Ascending aorta (tissue), 2 donors: ENCODE results near the gene COMMD1. TPM values are rescaled to one million over a fixed set of nuclear protein-coding genes. Genes with fewer than 3 reads are reported as not detected.

ENCODE experiments used
- DNase-seq, 2 donors: peaks; one replicate each; pipeline ENCODE4 v3.0.0-alpha.2; 2019; ENCODE audit warnings: low spot score in 2 of 2
- H3K27ac ChIP-seq, 2 donors: fragments of 200-600 bp; sonication (generic); one replicate each; pipeline ENCODE4 v1.5.1; 2016 to 2017; ENCODE audit warnings: mild to moderate bottlenecking in 1 of 2
- H3K27me3 ChIP-seq: fragments of 200-600 bp; sonication (generic); one replicate; pipeline ENCODE4 v1.5.1; 2017
- H3K36me3 ChIP-seq, 2 donors: fragments of 200-600 bp; sonication (generic); one replicate each; pipeline ENCODE4 v1.5.1; 2016
- H3K4me1 ChIP-seq, 2 donors: fragments of 200-600 bp; sonication (generic); one replicate each; pipeline ENCODE4 v1.5.1; 2016 to 2017; ENCODE audit warnings: mild to moderate bottlenecking in 1 of 2
- H3K4me3 ChIP-seq, 2 donors: fragments of 200-600 bp; sonication (generic); one replicate each; pipeline ENCODE4 v1.5.1; 2016 to 2017; ENCODE audit warnings: mild to moderate bottlenecking in 1 of 2
- H3K9me3 ChIP-seq, 2 donors: fragments of 200-600 bp; sonication (generic); one replicate each; pipeline ENCODE4 v1.5.1; 2016
- intact Hi-C: fragments of 100-400 bp; cut with DNase I; formaldehyde crosslinking; loops from one replicate; pipeline ENCODE4 v1.15.1; 2023
- total RNA-seq: library from RNA; depleted of rRNA; stranded (reverse); fragments of >200 nt; gene quantifications from one replicate; pipeline ENCODE4 v1.1.0, GENCODE V29; 2016
- TF ChIP-seq, protein P1 (sequence below), 3 experiments: fragments of 200-600 bp in 2 of 3; fragments of 450-650 bp in 1 of 3; sonication (generic) in 2 of 3; IDR thresholded peaks; one replicate each; pipeline ENCODE4 v1.5.1; 2016 to 2019; ENCODE audit warnings: antibody characterized with exemption in 3 of 3, mild to moderate bottlenecking in 1 of 3, moderate library complexity in 1 of 3

The COMMD1 gene
- total RNA-seq, 1 donor from 2014 or later = 31.8 TPM

DNA sequence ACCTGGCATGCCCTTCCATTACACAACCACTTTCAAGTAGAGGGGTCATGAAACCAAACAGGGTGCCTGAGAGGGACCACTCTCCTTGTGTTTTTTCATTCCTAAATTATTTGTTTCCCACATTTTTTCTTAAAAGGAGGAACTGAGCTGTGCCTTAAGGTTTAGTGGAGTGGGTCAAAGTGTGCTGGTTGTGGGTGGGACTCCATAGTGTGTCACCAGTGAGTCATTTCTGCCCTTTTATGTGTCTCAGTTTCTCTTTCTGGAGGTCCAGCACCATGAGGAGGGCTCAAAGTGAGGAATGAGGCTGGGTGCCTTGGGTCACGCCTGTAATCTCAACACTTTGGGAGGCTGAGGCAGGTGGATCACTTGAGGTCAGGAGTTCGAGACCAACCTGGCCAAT lies 37.8 kb downstream of the COMMD1 start:
- DNase-seq = no peak
- TF ChIP-seq, protein P1, sequence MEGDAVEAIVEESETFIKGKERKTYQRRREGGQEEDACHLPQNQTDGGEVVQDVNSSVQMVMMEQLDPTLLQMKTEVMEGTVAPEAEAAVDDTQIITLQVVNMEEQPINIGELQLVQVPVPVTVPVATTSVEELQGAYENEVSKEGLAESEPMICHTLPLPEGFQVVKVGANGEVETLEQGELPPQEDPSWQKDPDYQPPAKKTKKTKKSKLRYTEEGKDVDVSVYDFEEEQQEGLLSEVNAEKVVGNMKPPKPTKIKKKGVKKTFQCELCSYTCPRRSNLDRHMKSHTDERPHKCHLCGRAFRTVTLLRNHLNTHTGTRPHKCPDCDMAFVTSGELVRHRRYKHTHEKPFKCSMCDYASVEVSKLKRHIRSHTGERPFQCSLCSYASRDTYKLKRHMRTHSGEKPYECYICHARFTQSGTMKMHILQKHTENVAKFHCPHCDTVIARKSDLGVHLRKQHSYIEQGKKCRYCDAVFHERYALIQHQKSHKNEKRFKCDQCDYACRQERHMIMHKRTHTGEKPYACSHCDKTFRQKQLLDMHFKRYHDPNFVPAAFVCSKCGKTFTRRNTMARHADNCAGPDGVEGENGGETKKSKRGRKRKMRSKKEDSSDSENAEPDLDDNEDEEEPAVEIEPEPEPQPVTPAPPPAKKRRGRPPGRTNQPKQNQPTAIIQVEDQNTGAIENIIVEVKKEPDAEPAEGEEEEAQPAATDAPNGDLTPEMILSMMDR (IDR thresholded peaks at IDR 0.05) = no peak

DNA sequence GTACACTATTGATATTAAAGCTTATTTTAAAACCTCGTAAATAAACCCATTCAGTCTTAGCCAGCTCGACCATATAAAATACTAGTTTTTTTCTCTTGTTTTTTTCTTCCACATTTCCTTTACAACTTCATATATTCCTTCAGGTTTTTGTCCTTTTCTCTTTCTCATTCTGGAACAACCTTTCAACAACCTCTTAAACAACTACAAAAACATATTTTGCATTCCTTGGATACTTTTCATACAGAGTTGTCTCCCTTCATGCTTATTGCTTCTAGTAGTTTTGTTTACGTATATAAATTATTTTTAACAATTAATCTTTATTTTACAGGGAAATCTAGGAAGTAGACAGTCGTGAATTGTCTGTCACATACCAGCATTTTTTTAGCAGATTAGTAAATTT lies 41.2 kb downstream of the COMMD1 start:
- TF ChIP-seq, protein P1 (IDR thresholded peaks at IDR 0.05) = no peak
- Histone ChIP-seq H3K9me3 (no peaks in the 10 kb centered on the region), H3K27ac (no peak overlapping the region), H3K4me3 (no peak overlapping the region), H3K36me3 (no peaks in the 10 kb centered on the region), H3K4me1 (peaks cover 11 to 22% of the 10 kb centered on the region in 2 donors), H3K27me3 (no peaks in the 10 kb centered on the region)
- intact Hi-C loops = no loop called here
- no peak for DNase-seq

More for the DNA sequence above, 37.8 kb downstream of the COMMD1 start:
- H3K4me3 ChIP-seq = no peak overlapping the region
- no peaks in the 10 kb centered on the region for H3K27me3 ChIP-seq
- H3K4me1 ChIP-seq = peaks cover 0 to 6% of the 10 kb centered on the region in 2 donors
- no peaks in the 10 kb centered on the region for H3K9me3 ChIP-seq
- H3K27ac ChIP-seq = no peak overlapping the region
- intact Hi-C loops = no loop called here
- H3K36me3 ChIP-seq = no peaks in the 10 kb centered on the region

DNA sequence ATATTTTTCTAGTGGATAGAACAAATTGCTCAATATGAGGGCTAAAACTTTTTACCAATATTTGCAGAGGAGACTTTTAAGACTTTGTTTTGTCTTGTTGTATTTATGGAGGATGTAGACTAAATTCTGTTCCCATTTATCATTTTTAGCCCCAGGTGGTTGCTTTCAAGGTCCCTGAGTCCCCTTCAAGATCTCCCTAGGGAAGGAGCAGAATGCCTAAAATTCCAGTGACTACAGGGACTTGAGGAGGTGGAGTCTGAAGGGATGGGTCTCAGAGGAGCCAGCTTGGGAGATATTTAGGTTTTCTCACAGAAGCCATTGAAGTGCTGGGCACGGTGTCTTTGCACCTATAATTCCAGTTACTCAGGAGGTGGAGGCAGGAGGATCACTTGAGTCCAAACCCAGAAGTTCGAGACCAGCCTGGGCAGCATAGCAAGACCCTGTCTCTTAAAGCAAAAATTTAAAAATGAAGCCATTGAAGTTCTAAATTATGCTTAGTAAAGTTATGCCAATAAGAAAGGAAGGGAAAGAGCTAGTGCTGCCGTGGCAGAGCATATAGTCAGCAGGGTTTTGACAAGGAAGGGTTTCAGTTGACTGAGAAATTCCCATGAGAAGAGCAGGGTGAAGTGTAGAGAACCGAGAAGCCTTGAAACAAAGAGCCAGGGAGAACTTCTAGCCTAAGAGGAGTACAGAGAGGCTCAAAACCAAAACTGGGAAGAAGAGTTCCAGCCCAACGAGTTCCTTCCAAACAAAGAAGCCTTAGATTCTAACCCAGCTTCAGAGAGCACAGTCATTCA lies 43.4 kb downstream of the COMMD1 start:
- TF ChIP-seq, protein P1 (IDR thresholded peaks at IDR 0.05) = no peak
- intact Hi-C loops = no loop called here
- peak overlapping the region; percentile 53 to 61 for H3K27ac ChIP-seq
- H3K4me3 ChIP-seq = peak overlapping the region in 1 of 2 donors; percentile 16
- H3K36me3 ChIP-seq = no peaks in the 10 kb centered on the region
- no peaks in the 10 kb centered on the region for H3K27me3 ChIP-seq
- H3K4me1 ChIP-seq = peaks cover 11 to 22% of the 10 kb centered on the region in 2 donors
- no peak for DNase-seq
- H3K9me3 ChIP-seq = no peaks in the 10 kb centered on the region

DNA sequence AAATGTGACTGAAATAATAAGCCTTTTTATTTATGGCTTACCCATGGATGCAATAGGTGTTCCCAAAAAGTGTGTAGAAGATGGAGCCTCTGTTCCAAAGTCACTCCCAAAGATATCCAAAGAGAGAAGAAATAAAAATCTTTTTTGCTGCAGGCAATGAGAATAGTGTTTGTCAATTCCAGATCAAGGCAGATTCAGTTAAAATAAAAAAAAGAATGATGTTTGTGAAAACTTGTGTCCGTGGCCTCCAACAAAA lies 43.9 kb downstream of the COMMD1 start:
- no peaks in the 10 kb centered on the region for H3K27me3 ChIP-seq
- H3K36me3 ChIP-seq = no peaks in the 10 kb centered on the region
- intact Hi-C loops = no loop called here
- TF ChIP-seq, protein P1 (IDR thresholded peaks at IDR 0.05) = no peak
- no peak for DNase-seq
- H3K4me1 ChIP-seq = peaks cover 11 to 22% of the 10 kb centered on the region in 2 donors
- peak overlapping the region; percentile 53 to 61 for H3K27ac ChIP-seq
- peak overlapping the region in 1 of 2 donors; percentile 16 for H3K4me3 ChIP-seq
- no peaks in the 10 kb centered on the region for H3K9me3 ChIP-seq

- H3K4me1 ChIP-seq = peaks cover 11 to 22% of the 10 kb centered on the region in 2 donors
- peak overlapping the region; percentile 53 to 61 for H3K27ac ChIP-seq
- DNase-seq = no peak
- intact Hi-C loops = no loop called here
- H3K9me3 ChIP-seq = no peaks in the 10 kb centered on the region
- no peaks in the 10 kb centered on the region for H3K36me3 ChIP-seq
- no peaks in the 10 kb centered on the region for H3K27me3 ChIP-seq
- H3K4me3 ChIP-seq = peak overlapping the region in 1 of 2 donors; percentile 16
- TF ChIP-seq, protein P1 (IDR thresholded peaks at IDR 0.05) = no peak
These were observed 44.5 kb downstream of the COMMD1 start for GRCh38 chr2:61949714-61950560.
